Astrocyte of the spinal cord (primary cell): ENCODE results near the gene HIBCH.
"Not testable (repeated sequence)": the region's sequence is repeated elsewhere in the genome, so short reads cannot be mapped to it uniquely, and the experiment has no call there.

Source experiments
- DNase-seq: peaks from one replicate; pipeline ENCODE4 v3.0.0; 2011; ENCODE audit warnings: low read depth, low spot score
- H3K4me3 ChIP-seq: 2 replicates; pipeline ENCODE4 v1.5.1; 2011; ENCODE audit warnings: low read depth, mild to moderate bottlenecking, low read length, moderate library complexity
- in situ Hi-C: cut with HindIII; loops from 2 replicates; pipeline ENCODE4 v1.10.0; 2017; ENCODE audit warnings: low sequenced_read_pairs
- TF ChIP-seq, protein P1 (sequence below): IDR thresholded peaks from 2 replicates; pipeline ENCODE4 v1.5.1; 2012; ENCODE audit warnings: low read depth, mild to moderate bottlenecking, low read length, inconsistent platforms

HIBCH gene

DNA sequence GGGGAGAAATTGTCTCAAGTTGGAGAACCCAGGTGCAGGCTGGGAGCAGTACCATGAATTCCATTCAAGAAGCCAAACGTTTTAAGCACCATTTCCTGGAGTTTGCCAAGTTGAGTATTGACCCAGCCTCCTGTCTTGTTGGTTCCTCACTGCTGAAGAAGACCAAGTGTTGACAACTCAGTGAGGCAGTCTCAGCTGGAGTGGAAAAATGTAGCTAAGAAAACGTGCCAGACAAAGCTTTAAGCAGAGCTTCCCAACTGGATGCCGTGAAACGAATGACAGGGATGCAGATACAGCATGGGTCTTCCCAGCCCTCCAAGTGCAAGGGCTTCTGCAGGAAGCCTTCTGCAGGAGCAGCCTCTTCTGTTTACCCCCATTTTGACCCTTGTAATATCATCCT, 23.0 kb upstream of the HIBCH start:
- TF ChIP-seq, protein P1, sequence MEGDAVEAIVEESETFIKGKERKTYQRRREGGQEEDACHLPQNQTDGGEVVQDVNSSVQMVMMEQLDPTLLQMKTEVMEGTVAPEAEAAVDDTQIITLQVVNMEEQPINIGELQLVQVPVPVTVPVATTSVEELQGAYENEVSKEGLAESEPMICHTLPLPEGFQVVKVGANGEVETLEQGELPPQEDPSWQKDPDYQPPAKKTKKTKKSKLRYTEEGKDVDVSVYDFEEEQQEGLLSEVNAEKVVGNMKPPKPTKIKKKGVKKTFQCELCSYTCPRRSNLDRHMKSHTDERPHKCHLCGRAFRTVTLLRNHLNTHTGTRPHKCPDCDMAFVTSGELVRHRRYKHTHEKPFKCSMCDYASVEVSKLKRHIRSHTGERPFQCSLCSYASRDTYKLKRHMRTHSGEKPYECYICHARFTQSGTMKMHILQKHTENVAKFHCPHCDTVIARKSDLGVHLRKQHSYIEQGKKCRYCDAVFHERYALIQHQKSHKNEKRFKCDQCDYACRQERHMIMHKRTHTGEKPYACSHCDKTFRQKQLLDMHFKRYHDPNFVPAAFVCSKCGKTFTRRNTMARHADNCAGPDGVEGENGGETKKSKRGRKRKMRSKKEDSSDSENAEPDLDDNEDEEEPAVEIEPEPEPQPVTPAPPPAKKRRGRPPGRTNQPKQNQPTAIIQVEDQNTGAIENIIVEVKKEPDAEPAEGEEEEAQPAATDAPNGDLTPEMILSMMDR: no peak
- H3K4me3 ChIP-seq: no peak overlapping the region
- peak; percentile 16 for DNase-seq
- in situ Hi-C loops: no loop called here

DNA sequence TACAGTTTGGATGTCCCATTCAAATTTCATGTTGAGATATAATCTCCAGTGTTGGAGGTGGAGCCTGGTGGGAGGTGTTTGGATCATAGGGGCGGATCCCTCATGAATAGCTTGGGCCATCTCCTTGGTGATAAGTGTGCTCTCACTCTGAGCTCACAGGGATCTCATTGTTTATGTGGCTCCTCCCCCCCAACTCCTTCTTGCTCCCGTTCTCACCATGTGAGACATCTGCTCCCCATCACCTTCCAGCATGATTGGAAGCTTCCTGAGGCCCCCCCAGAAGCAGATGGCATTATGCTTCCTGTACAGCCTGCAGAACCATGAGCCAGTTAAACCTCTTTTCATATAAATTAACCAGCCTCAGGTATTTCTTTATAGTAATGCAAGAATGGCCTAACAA, 20.7 kb upstream of the HIBCH start:
- TF ChIP-seq, protein P1: no peak
- H3K4me3 ChIP-seq: no peak overlapping the region
- in situ Hi-C loops: no loop called here
- DNase-seq: no peak

DNA sequence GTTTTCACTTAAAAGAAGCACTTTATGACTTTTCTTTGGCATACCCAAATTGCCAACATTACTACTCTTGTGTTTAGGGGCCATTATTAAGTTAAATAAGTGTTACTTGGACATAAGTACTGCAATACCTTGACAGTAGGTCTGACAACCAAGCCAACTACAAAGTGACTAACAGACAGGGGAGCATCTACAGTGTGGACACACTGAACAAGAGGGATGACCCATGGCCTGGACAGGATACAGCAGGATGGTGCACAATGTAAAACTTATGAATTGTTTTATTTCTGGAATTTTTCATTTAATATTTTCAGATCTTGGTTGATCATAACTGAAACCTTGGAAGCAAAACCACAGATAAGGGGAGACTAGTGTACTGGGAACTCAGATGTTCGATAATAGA, 19.8 kb upstream of the HIBCH start:
- in situ Hi-C loops: no loop called here
- DNase-seq: no peak
- TF ChIP-seq, protein P1: no peak
- no peak overlapping the region for H3K4me3 ChIP-seq

DNA sequence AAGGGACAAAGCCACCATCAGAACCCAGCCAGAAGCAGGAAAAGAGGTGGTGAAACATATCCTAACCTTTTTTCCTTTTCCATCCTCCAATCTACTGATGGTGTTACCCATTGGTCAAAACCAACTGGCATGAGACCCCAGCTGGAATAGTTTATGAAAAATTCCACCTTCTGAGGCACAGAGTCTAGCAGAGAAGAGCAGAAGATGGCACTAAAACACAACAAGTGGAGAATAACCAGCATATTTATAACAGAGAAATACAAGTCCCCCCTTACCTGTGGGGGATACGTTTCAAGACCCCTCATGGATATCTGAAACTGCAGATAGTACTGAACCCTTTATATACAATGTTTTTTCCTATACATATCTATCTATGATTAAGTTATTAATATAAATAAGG, 18.8 kb upstream of the HIBCH start:
- TF ChIP-seq, protein P1: no peak
- no peak for DNase-seq
- H3K4me3 ChIP-seq: no peak overlapping the region
- in situ Hi-C loops: no loop called here

DNA sequence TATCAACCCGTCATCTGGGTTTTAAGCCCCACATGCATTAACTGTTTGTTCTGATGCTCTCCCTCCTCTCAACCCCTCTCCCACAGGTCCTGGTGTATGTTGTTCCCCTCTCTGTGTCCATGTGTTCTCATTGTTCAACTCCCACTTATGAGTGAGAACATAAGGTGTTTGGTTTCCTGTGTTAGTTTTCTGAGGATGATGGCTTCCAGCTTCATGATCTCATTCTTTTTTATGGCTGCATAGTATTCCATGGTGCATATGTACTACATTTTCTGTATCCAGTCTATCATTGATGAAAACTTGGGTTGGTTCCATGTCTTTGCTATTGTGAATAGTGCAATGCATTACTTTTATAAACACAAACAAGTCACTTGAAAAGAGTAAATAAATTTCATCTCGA, 16.8 kb upstream of the HIBCH start:
- no peak for DNase-seq
- H3K4me3 ChIP-seq: no peak overlapping the region
- TF ChIP-seq, protein P1: no peak
- in situ Hi-C loops: no loop called here

DNA sequence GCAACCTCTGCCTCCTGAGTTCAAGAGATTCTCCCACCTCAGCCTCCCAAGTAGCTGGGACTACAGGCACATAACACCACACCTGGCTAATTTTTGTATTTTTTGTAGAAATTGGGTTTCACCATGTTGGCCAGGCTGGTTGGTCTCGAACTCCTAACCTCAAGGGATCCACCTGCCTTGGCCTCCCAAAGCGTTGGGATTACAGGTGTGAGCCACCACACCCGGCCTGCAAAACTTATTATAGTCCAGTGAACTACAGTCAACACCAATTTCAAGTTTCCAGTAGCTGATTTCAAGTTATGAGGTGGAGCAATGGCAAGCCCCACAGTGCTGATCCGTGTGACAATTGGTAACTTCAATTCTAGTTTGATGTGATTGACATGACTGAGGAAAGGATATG, 16.0 kb upstream of the HIBCH start:
- DNase-seq, in situ Hi-C loops, H3K4me3 ChIP-seq: not testable (repeated sequence)

DNA sequence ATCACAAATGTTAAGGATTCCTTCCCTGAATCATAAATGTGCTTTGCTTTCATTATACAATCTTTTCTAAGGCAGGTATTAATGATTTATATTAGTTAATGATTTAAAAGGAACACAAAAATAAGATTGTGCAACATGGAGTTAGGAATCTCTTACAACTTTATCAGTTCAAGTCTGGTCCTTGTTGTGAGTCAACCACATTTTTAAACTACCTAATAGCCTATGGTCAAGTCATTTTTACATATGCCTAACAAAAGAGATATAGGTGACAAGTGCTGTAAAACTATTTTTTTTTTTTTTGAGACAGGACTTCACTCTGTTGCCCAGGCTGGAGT, 15.6 kb upstream of the HIBCH start:
- no peak for DNase-seq
- no peak overlapping the region for H3K4me3 ChIP-seq
- in situ Hi-C loops: no loop called here
- TF ChIP-seq, protein P1: no peak
